Measurements from ENCODE around the gene DNMT3A. TPM values are rescaled to one million over a fixed set of nuclear protein-coding genes. Genes with fewer than 3 reads are reported as not detected.
A peak's percentile ranks its signal among the peaks of the same experiment; 100 is the strongest.

Gene DNMT3A
- total RNA-seq, result 10 to 100 TPM in 1 of 2 donors, 1 to 10 TPM in 1; 8.9 to 32.2 TPM

GRCh38 chr2:25341753-25342371 lies at the start of gene DNMT3A:
Gene DNMT3A (minus strand): TSS chr2:25341925. CDS start chr2:25313984, 27,941 bp downstream.
- H3K27me3 Mint-ChIP-seq, result no peaks in the 10 kb centered on the region
- ATAC-seq (peak; percentile 63 to 72), DNase-seq (ENCODE audit: low spot score) (peak; percentile 61)
- H3K27ac Mint-ChIP-seq, result no peak within 1 kb of the TSS
- peaks cover 2 to 16% of the 10 kb centered on the region in 2 donors for H3K4me1 Mint-ChIP-seq (ENCODE audit: low read depth in 2 of 2)
- H3K36me3 Mint-ChIP-seq, result no peaks in the 10 kb centered on the region
- no peaks in the 10 kb centered on the region for H3K9me3 Mint-ChIP-seq
- peak within 1 kb of the TSS; percentile 81 for H3K4me3 Mint-ChIP-seq

GRCh38 chr2:25389161-25389560 lies 47.4 kb upstream of the DNMT3A start:
- H3K27ac Mint-ChIP-seq, result no peak overlapping the region
- no peak overlapping the region for H3K4me3 Mint-ChIP-seq
- H3K36me3 Mint-ChIP-seq, result peaks cover 8% of the 10 kb centered on the region
- H3K9me3 Mint-ChIP-seq, result no peaks in the 10 kb centered on the region
- H3K27me3 Mint-ChIP-seq, result no peaks in the 10 kb centered on the region
- no peak for ATAC-seq
- DNase-seq (ENCODE audit: low spot score), result no peak
- H3K4me1 Mint-ChIP-seq (ENCODE audit: low read depth in 2 of 2), result peaks cover 14 to 15% of the 10 kb centered on the region in 2 donors

GRCh38 chr2:25388491-25388890 lies 46.8 kb upstream of the DNMT3A start:
- Mint-ChIP-seq H3K9me3 (no peaks in the 10 kb centered on the region), H3K4me3 (no peak overlapping the region), H3K27me3 (no peaks in the 10 kb centered on the region), H3K36me3 (peaks cover 8% of the 10 kb centered on the region), H3K27ac (no peak overlapping the region), H3K4me1 (ENCODE audit: low read depth in 2 of 2) (peaks cover 14 to 15% of the 10 kb centered on the region in 2 donors)
- DNase-seq (ENCODE audit: low spot score) (no peak), ATAC-seq (peak in 1 of 2 donors; percentile 33)

GRCh38 chr2:25387876-25388449 lies 46.2 kb upstream of the DNMT3A start:
- peaks cover 14 to 15% of the 10 kb centered on the region in 2 donors for H3K4me1 Mint-ChIP-seq (ENCODE audit: low read depth in 2 of 2)
- no peaks in the 10 kb centered on the region for H3K9me3 Mint-ChIP-seq
- no peak overlapping the region for H3K4me3 Mint-ChIP-seq
- ATAC-seq (no peak), DNase-seq (ENCODE audit: low spot score) (no peak)
- H3K27ac Mint-ChIP-seq, result no peak overlapping the region
- peaks cover 8% of the 10 kb centered on the region for H3K36me3 Mint-ChIP-seq
- no peaks in the 10 kb centered on the region for H3K27me3 Mint-ChIP-seq

DNA sequence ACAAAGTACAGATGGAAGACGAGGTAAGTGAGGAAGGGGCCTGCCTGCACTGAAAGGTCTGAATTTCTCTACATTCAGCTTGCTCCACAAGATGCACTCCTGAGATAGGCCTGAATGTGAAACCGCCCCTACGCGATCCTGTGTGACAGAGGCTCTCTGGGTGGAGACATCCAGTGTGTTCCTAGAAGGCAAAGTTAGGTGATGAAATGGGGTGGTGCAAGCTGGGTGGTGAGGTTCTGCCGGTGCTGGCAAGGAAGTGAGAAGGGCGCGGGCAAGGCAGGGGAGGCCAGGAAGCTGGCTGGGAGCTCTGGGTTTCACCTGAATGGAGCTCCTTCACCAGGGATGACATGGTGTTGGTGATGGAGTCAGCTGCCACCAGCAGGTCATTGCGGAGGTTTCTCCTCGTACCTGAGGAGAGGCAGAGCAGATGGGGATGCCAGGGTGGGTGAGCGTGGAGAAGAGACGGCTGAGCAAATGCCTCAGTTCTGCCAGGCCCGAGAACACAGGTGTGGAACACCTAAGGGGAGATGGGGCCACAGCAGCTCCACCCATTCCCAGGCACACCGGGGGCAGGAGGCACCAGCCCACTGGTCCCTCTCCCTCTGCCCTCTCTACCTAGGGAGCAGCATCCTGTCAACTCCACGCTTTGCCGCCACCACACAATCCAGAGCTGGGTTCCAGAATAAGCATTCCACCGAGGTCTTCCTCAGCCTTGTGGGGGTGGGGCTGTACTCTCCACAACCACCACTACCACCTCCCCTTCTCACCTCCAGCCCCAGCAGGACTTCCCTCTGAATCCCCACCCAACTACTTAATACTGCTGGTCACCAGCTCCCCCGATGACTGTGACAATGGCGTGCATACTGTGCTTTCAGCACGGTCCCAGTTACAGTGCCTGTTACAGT lies 45.5 kb upstream of the DNMT3A start:
- H3K27ac Mint-ChIP-seq, result no peak overlapping the region
- ATAC-seq (no peak), DNase-seq (ENCODE audit: low spot score) (no peak)
- H3K9me3 Mint-ChIP-seq, result no peaks in the 10 kb centered on the region
- peaks cover 8% of the 10 kb centered on the region for H3K36me3 Mint-ChIP-seq
- H3K4me3 Mint-ChIP-seq, result no peak overlapping the region
- peaks cover 0 to under 1% of the 10 kb centered on the region in 2 donors for H3K27me3 Mint-ChIP-seq
- peaks cover 15% of the 10 kb centered on the region in 2 donors for H3K4me1 Mint-ChIP-seq (ENCODE audit: low read depth in 2 of 2)

DNA sequence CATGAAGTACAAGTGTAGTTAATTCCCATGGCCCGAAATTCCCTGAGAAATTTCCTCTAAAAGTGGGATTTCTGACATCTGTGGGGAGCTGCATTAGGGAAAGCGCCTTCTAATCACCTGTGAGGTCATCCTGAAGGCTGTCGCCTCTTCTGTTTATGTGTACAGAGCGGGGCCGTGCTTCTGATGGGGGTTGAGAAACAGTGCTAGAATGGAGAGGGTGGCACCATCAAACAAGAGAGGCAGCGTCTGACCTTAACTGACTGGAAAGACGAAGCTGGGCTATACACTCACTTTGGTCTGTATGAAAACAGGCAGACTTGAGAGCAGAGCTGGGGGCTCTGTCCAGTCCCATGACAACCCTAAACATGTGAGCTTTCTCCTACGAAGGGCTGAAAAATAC lies 44.2 kb upstream of the DNMT3A start:
- Mint-ChIP-seq H3K27me3 (peaks cover 0 to 4% of the 10 kb centered on the region in 2 donors), H3K36me3 (peaks cover 8% of the 10 kb centered on the region), H3K4me1 (ENCODE audit: low read depth in 2 of 2) (peaks cover 15 to 18% of the 10 kb centered on the region in 2 donors), H3K4me3 (no peak overlapping the region), H3K27ac (no peak overlapping the region), H3K9me3 (no peaks in the 10 kb centered on the region)
- no peak for DNase-seq (ENCODE audit: low spot score)
- ATAC-seq, result no peak

DNA sequence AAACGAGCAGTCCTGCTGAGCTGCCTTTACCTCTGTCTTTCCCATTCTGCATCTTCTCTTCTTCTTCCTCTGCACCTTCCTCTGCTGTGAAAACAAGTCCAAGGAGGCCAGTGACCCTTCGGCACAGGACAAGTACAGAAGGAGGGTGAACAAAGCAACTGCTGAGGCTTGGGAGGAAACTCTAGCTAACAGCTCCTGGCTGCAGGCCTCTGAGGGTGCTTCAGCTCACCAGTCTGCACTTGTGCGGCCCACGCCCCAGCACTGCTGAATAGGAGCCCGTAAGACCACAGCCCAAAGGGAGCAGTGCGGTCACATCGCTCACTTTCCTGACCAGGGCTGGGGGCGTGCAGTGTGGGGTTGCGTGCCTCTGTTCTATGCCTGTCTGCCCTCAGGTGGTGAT lies 42.1 kb upstream of the DNMT3A start:
- H3K9me3 Mint-ChIP-seq, result no peaks in the 10 kb centered on the region
- DNase-seq (ENCODE audit: low spot score), result no peak
- peaks cover 8% of the 10 kb centered on the region for H3K36me3 Mint-ChIP-seq
- H3K4me1 Mint-ChIP-seq (ENCODE audit: low read depth in 2 of 2), result peaks cover 15 to 16% of the 10 kb centered on the region in 2 donors
- H3K27ac Mint-ChIP-seq, result no peak overlapping the region
- no peak overlapping the region for H3K4me3 Mint-ChIP-seq
- ATAC-seq, result no peak
- H3K27me3 Mint-ChIP-seq, result peaks cover 0 to 11% of the 10 kb centered on the region in 2 donors

- H3K4me1 Mint-ChIP-seq (ENCODE audit: low read depth in 2 of 2), result peaks cover 16 to 19% of the 10 kb centered on the region in 2 donors
- H3K36me3 Mint-ChIP-seq, result peaks cover 2% of the 10 kb centered on the region
- no peak for DNase-seq (ENCODE audit: low spot score)
- peaks cover 0 to 22% of the 10 kb centered on the region in 2 donors for H3K27me3 Mint-ChIP-seq
- no peaks in the 10 kb centered on the region for H3K9me3 Mint-ChIP-seq
- ATAC-seq, result no peak
- H3K4me3 Mint-ChIP-seq, result no peak overlapping the region
- no peak overlapping the region for H3K27ac Mint-ChIP-seq
Observed at GRCh38 chr2:25381502-25381901, 39.8 kb upstream of the DNMT3A start.

- Mint-ChIP-seq H3K27ac (no peak overlapping the region), H3K36me3 (no peaks in the 10 kb centered on the region), H3K4me3 (no peak overlapping the region), H3K9me3 (no peaks in the 10 kb centered on the region), H3K27me3 (peaks cover 0 to 22% of the 10 kb centered on the region in 2 donors), H3K4me1 (ENCODE audit: low read depth in 2 of 2) (peaks cover 21 to 23% of the 10 kb centered on the region in 2 donors)
- no peak for ATAC-seq
- DNase-seq (ENCODE audit: low spot score), result peak; percentile 57
Observed at GRCh38 chr2:25380586-25381375, 39.1 kb upstream of the DNMT3A start.

GRCh38 chr2:25380023-25380422 lies 38.3 kb upstream of the DNMT3A start:
- ATAC-seq, result no peak
- peaks cover 0 to 24% of the 10 kb centered on the region in 2 donors for H3K27me3 Mint-ChIP-seq
- no peak for DNase-seq (ENCODE audit: low spot score)
- H3K36me3 Mint-ChIP-seq, result no peaks in the 10 kb centered on the region
- no peak overlapping the region for H3K4me3 Mint-ChIP-seq
- H3K27ac Mint-ChIP-seq, result no peak overlapping the region
- peaks cover 21 to 25% of the 10 kb centered on the region in 2 donors for H3K4me1 Mint-ChIP-seq (ENCODE audit: low read depth in 2 of 2)
- no peaks in the 10 kb centered on the region for H3K9me3 Mint-ChIP-seq

- Mint-ChIP-seq H3K4me1 (ENCODE audit: low read depth in 2 of 2) (peaks cover 21 to 25% of the 10 kb centered on the region in 2 donors), H3K4me3 (no peak overlapping the region), H3K9me3 (no peaks in the 10 kb centered on the region), H3K36me3 (no peaks in the 10 kb centered on the region), H3K27me3 (peaks cover 0 to 24% of the 10 kb centered on the region in 2 donors), H3K27ac (no peak overlapping the region)
- ATAC-seq (no peak), DNase-seq (ENCODE audit: low spot score) (no peak)
Observed at GRCh38 chr2:25379535-25379934, 37.8 kb upstream of the DNMT3A start.

DNA sequence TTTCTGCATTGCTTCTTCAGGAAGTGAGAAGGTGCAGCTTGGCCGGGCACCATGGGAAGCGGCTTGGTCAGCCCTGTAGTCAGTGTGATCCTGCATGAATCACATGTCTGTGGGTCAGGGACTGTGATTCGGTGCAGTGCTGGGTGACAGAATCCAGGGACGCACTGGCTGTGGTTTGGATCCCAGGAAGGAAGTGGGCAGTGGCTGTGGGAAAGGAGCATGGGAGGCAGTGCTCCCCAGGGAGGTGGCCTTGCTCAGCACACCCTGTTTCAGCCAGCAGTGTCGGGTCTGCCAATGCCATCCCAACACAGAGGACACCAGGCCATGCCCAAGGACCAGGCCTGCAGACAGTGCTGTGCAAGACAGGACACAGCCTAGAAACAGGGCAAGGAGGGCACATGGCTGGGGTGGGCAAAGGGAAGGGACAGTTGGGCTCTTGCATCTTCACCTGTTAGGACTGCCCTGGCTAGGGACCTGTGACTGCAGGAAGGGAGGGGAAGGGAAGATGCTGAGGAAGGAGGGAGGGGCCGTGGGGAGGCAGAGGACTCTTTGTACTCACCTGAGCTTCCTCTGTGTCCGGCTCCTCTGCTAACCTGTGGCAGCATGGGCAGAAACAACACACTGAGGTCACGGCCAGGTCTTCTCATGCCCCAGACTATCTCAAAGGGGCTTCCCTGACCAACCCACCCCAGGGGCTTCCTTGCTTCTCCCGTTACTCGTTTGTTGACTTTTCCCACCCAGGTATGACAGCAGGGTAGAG lies 37.2 kb upstream of the DNMT3A start:
- ATAC-seq, result no peak
- no peak overlapping the region for H3K27ac Mint-ChIP-seq
- DNase-seq (ENCODE audit: low spot score), result no peak
- peaks cover 0 to 24% of the 10 kb centered on the region in 2 donors for H3K27me3 Mint-ChIP-seq
- no peaks in the 10 kb centered on the region for H3K36me3 Mint-ChIP-seq
- H3K4me3 Mint-ChIP-seq, result no peak overlapping the region
- no peaks in the 10 kb centered on the region for H3K9me3 Mint-ChIP-seq
- H3K4me1 Mint-ChIP-seq (ENCODE audit: low read depth in 2 of 2), result peaks cover 21 to 25% of the 10 kb centered on the region in 2 donors
